Stimulated activated CD8-positive, alpha-beta memory T cell treated with anti-CD3 and anti-CD28 coated beads, Interleukin-2, amount 100 ng/mL, for 48 hours (primary cell): ENCODE results near the gene ADGRG3.

Experiments used
- DNase-seq, 2 donors: peaks; one replicate each; pipeline ENCODE4 v3.0.0-alpha.2; 2020; ENCODE audit warnings: low read depth in 2 of 2

The ADGRG3 gene, protein sequence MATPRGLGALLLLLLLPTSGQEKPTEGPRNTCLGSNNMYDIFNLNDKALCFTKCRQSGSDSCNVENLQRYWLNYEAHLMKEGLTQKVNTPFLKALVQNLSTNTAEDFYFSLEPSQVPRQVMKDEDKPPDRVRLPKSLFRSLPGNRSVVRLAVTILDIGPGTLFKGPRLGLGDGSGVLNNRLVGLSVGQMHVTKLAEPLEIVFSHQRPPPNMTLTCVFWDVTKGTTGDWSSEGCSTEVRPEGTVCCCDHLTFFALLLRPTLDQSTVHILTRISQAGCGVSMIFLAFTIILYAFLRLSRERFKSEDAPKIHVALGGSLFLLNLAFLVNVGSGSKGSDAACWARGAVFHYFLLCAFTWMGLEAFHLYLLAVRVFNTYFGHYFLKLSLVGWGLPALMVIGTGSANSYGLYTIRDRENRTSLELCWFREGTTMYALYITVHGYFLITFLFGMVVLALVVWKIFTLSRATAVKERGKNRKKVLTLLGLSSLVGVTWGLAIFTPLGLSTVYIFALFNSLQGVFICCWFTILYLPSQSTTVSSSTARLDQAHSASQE

DNA sequence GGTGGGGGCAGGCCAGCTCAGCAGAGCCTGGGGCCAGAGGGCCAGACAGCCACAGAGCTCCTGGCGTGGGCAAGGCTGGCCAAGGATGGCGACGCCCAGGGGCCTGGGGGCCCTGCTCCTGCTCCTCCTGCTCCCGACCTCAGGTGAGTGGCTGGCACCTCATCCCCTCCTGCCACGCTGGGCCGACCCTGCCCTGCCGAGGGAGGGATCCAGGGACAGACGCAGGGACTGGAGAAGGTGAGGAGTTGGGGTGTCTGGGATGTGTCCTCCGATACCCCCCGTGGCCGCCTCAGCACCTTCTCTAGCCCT lies at the start of gene ADGRG3:
ADGRG3 (plus strand) TSS at position 44 of the 309 bp plus-strand sequence; CDS start at position 86, 42 bp downstream.
- DNase-seq: no peak

DNA sequence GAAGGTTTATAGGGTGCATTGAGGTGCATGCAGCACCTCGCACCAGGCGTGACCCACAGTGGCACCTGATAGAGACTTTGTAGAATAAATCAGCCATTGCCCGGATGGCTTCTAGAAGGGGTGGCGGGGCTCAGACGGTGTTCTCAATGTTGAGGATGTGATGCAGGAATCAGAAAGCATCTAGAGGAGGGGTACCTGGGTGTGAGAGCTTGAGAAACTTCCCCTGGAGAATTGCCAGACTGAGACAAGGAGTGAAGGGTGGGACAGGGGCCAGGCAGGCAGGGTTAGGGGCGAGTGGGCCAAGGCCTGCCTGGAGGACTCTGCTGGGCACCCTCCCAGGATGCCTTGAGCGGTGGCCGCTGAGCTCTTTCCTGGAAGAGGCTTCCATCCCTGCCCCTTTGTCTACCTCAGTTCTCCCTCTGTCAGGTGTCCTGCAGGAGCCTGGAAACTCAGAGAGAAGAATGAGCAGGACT lies 48.9 kb upstream of the ADGRG3 start:
- no peak for DNase-seq

DNA sequence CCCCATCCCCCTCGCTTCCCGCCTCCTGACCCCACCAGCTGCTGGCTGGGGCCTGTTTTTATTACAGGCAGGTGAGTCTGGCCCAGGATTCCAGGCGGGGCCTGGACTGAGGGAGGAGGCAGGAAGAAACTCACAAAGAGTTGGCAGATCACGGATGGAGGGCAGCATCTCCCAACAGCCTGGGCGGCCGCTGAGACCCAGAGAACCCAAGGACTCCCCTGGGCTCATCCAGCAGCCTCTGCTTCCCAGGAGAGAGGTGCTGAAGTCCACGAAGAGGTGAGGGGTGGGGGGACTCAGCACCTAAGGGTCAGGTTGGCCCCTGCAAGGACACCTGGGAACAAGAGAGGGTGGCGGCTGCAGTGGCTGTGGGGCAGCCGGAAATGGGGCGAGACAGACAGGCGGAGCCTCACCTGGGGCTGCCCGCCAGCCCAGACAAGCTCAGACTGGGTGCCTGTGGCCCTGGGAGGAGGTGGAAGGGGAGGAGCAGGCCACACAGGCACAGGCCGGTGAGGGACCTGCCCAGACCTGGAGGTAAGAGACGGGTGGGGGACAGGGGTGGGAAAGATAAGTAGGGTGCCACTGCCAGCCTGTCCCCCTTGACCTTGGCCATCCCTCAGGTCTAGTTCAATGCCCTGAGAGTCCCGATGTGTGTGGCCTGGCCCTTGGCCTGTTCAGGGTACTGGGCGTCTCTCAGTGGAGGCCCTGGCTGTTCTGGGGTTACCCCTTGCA lies 48.3 kb upstream of the ADGRG3 start:
- DNase-seq: no peak

DNA sequence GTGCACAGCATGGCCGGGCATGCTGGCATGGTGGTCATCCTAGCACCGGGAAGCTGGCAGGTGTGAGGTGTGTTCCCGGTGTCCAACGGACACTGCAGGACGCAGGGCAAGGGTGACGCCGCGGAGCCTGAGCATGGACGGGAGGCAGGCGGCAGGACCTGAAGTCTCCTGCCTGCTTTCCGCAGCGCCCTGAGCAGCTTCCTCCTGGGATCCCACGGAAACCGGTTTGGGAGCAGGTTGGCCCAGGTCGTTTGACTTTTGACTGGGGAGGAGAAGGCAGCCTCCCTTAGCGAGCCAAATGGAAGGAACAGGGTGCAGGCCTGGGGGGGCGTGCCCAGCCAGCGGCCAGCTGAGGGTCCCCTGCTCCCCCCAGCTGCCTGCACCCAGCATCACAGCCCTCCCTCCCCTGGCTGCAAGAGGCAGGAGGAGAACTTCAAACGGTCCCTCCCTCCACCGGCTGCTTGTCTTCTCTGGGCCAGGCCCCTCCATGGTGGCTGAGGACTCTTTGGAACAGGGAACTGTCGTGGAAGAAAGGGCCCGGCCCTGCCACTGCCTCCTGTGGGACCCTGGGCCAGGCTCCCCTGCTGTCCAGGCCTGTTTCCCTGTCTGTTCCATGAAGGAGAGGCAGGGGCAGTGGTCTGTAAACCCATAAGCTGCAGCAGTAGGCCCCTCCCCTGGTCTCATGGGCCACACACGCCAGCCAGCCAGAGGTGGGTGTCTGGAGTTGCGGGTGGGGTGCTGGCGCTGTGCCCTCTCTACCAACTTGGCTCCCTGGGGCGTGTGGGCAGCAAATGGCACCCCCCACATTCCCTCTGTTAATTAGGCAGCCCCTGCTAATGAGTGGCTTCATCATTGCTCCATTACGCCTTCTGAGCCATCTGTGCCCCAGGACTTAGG lies 47.5 kb upstream of the ADGRG3 start:
- no peak for DNase-seq

DNA sequence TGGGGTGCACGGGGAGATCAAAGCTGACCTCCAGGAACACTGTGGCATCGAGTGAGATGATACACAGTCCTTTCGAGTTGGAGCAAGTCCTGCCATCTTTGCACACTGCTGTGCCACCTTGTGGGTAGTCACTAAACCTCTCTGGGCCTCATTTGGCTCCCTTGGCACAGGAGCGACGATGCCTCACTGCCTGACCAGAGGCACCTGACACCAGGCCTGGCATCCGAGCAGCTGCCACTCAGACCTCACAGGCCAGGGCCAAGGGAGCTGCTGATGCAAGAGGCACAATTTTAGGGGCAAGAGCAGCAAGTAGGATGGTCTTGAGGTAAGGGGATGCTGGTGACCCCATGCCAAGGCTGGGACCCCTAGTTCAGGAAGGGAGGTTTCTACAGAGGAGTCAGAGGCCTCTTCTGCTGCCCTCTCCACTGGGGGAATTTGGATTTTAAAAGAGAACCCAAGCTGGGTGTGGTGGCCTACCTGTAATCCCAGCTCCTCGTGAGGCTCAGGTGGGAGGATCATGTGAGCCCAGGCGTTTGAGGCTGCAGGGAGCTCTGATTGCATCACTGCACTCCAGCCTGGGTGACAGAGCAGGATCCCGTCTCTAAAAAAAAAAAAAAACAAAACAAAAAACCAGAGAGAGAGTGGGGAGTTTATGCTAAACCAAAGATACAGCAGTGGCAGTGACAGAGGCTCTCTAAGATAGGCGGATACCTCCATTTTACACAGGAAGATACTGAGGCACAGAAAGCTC lies 46.4 kb upstream of the ADGRG3 start:
- no peak for DNase-seq

DNA sequence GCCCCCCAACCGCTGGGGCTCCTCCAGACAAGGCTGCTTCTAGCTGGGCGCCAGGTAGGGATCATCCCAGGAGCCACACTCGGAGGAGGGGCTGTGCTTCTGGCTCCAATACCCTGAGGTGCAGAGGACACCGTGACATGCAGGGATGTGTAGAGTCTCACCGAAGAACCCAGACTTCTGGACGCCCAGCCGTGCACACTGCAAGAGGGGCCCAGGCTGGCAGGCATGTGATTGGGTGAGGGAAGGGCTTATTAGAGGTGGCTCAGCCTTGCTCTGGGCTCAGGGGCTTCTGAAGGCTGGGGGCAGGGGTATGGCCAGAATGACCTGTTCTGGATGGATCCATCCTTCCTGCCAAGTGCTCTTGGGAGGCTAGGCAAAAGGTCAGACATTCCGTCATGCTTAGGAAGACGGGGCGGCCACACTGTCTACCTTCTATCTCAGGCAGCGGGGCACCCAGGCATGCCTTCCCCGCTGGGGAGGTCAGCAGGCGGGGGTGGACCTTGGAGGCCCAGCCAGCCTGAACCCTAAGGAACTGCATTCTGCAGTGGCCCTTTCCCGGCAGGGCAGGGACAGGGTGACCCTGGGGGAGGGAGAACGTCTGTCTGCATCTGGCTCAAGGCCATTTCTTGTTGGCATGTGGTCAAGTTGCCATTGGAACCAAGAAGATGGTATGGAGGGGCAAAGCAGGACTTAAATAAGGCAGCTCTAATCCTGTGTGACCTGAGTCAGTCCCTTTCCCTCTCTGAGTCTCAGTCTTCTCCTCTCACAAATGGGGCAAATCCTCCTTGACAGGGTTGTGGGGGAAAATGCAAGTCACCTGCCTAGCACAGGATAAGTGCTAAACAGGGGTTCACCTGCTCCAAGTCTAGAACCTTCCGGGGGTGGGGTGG lies 45.5 kb upstream of the ADGRG3 start:
- no peak for DNase-seq

DNA sequence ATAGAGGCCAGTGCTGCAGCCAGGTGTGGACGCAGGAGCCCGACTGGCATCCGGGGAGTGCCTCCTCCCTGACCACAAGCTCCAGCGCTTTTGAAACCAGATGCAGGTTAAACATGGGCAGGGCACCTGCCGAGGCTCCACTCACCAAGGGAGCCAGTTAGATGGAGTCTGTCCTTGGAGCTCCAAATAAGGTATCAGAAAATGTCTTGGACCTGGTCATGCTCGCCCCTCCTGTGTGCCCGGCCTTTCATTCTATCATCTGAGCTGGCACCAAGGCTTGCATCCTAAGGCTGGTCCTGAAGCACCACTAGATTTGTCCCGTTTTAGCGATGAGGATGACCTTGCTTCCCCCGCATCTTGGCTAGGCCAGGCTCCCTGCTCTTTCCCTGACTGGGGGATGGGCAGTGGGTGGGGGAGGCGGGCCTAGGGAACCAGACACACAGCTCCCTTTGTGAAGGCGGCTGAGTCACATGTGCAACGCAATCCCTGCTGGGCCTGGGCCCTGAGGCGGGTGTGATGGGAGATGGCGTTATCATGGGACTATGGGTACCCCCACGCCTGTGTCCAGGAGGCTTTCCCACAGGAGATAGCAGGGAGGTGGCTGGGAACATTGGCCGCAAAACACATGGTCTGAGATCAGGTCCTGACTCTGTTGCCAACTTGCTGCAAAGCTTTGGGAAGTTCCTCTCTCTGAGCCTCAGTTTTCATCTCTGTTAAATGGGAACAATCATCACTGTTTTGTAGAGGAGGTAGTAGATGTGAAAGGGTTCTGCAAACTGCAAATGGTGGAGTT lies 44.7 kb upstream of the ADGRG3 start:
- DNase-seq: no peak

DNA sequence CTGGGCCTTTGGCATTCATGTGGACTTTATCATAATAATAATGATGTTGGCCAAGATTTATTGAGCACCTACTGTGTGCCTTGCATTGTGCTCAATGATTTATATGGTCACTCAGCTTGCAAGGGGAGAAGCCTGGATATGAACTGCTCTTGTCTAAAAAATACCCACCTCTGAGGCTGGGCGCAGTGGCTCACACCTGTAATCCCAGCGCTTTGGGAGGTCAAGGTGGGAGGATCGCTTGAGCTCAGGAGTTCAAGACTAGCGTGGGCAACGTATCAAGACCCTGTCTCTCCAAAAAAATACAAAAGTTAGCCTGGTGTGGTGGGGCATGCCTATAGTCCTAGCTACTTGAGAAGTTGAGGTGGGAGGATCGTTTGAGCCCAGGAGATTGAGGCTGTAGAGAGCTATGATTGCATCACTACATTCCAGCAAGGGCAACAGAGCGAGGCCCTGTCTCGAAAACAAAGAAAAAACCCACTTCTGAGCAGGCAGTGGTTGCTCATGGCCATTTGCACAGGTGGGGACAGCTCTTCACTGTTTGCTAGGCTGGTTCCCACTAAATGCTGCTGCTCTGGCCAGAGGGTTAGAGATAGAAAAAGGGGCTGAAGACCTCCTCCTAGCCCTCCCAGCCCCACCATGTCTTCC lies 43.9 kb upstream of the ADGRG3 start:
- DNase-seq: no peak

DNA sequence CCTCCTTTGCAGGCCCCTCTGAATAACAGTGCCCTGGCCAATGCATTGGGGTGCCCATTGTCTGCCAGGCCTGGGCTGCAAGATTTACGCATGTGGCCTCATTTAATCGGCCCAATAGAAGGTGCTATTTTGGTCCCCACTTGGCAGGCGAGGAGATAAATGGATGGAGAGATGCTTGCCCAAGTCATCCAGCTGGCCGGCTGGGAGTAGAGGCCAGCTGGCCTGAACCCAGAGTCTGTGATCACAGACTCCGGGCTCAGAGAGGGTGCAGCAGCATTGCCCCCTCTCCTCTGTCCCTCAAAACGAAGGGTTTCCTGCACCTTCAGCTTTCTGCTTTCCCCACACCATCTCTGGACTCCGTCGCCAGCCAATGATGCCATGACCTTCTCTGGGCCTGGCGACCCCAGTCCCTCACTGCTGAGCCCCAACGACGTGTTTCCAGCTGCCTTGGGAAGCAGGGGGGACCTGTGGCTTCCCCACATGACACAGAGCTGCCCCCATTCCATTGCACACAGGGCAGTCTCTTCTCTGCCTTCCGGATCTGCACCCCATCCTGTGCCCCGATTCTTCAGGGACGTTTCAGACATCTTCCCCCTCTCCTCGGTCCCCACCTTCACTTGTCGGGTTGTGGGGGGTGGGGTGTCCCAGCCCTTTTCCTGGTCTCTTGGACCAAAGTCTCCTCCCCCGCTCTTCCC lies 43.2 kb upstream of the ADGRG3 start:
- no peak for DNase-seq

DNA sequence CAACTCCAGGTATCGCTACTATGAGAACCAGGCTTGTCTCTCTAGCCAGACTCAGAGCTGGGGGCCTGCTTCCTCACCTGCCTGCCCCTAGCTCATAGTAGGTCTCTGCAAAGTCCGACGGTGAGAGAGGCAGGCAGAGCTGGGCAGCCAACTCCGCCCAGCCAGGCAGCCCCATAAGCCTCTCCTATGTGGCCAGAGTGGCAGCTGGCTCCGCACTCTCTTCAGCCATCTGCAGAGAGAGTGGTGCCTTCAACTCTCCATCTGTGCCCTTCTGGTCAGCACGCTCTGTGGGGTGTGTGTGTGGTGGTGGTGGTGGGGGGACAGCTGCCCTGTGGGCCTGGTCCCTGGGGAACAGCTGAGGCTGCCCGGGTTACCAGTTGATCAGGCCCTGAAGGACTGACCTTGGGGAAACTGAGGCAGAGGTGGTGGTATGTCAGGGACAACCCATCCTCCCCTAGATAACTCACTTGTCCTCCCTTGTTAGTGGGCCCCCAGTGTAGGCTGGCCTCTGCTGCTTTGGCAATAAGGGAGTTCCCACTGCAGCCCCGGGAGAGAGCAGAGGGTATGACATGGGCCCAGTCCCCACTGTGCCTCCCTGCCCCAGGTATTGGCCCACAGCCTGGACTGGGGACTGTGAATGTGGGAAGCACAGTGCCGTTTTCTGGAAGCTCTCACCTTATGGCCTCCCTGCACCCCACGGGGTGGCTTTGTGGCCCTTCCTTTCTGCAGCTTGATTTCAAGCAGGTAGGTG lies 41.5 kb upstream of the ADGRG3 start:
- no peak for DNase-seq

DNA sequence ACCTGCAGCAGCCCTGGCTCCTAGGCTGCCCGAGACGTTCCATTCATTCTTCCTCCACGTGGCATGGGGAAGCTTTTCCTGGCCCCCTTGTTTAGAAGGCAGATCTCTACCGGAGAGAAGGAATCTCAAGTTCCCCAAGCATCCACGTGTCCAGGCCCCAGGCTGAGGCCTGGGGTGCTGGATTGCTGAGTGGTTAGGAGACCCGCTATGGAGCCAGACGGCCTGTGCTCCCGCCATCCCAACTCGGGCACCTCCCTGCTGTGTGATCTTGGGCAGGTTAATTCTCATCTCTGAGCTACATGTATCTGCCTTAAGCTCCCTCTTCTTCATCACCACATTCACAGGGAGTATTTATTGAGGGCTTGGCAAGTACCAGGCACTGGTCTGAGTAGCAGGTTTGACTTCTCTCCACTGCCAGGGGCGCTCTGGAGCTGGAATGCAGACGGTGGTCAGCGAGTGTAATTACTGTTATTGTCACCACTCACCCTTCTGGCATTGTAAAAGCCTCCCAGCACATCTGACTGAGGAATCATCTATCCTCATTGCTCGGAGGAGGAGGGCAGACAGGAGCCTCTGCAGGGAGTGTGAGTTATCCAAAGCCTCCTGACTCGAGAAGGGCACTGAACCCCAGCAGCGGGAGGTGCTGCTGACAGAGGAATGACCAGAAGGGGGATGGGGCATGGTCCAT lies 40.8 kb upstream of the ADGRG3 start:
- no peak for DNase-seq

DNA sequence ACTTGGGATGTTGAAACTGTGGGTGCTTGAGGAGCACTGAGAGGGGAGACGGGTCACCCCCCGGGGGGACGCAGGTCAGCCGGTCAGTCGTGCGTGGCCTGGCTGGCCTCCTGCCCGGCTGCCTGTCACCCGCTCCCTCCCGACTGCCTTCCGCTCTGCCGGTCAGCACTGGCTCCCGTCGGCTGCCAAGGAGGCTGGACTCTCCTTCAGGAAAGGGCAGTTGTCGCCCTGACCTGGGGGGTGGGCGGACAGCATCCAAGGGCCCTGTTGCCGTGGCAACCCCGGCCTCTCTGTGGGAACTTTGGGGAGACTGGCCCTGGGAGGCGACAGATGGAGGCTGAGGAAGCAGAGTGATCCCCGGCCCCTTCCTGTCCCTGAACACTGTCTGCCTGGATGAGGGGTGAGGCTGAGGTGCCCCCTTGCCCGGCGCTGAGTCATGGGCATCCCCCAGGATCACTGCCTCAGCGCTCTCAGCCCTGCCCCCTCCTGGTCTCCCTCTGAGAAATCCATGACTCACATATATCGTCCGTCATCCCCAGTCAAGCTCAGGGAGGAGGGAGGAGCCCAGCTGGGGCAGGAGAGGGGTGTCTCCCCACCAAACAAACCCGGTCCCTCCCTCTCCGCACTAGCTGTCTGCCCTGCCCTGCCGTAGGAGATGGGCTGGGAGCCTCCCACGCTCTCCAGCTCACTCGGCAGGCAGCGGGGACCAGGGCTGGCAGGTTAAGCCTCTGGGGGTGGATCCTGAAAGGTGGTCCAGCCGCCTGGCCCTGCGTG lies 39.9 kb upstream of the ADGRG3 start, which contains the start of gene ADGRG1:
ADGRG1 (plus strand) TSS at position 623 of the 774 bp plus-strand sequence. CDS start 21,658 bp downstream, outside the sequence.
- DNase-seq: peak; percentile 43 to 61

DNA sequence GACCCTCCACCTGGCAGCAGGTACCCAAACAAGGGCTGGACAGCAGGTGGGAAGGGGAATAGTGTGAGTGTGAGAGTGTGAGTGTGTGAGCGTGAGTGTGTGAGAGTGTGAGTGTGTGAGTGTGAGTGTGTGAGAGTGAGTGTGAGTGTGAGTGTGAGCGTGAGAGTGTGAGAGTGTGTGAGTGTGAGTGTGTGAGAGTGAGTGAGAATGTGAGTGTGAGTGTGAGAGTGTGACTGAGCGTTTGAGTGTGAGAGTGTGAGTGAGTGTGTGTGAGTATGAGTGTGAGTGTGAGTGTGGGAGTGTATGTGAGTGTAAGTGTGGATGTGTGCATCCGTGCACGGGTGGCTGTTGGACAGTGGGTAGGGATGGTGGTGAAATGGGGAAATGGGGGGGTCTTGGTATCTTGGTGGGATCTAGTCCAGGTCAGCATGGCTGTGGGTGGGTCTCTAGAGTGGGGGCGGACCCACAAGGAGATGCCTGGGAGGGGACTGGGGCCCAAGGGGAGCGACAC lies 39.3 kb upstream of the ADGRG3 start:
- no peak for DNase-seq

DNA sequence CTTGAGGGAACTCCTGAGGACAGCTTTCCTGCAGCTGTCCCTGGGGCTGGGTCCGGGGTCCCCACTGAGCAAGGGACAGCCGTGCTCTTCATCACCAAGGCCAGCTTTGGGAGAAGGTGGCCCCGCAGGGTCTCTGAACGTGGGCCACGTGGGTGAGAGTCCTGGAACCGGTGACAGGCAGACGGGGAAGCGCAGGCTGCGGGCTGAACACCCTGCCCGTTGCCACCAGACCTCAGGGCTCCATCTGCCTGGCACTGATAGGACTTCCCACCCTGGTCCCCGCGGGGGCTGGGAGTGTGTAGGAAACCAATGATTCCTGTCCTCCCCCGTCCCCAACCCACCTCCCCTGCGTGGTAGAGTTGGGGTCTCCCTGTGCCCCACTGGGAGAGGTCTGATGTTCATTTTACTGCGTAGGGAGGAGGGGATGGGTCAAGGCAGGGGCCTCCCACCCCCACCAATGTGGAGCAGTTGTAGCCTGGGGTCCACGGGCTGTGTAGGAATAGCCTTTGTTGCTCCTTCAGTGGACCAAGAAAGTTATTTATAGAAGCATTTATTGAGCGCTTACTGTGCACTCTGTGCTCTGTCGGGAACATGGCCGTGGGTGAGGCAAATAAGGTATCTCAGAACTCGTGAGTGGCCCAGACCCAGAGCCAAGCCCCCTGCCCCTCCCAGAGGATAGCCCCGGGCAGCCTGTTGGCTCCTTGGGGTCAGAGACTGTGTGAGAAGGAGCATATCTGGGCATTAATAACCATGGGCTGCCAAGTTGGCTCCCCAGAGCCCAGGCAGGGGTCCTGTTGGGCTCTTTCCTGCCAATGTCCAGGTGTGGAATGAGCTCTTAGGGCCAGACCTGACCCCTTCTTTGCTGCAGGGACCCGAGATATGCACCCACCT lies 38.3 kb upstream of the ADGRG3 start:
- DNase-seq: no peak

DNA sequence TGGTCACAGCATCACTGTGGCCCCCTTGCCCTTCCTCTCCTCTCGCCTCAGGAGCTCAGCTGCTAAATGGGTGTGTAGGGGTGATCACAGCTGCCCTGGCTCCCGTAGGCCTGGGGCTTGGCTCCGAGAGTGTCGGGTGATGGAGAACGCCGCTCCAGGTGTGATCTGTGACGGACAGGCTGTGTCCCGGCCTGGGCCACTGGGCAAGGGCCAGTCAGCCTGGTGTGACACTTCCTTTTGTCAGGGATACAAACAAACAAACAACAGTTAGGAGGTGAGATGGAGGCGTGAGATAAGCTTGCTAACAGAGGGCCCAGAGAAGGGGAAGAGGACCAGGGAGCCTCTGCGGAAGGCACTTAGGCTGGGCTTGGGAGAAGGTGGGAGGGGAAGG lies 37.7 kb upstream of the ADGRG3 start:
- no peak for DNase-seq
